ENCODE results near the gene MCM9.

DNA sequence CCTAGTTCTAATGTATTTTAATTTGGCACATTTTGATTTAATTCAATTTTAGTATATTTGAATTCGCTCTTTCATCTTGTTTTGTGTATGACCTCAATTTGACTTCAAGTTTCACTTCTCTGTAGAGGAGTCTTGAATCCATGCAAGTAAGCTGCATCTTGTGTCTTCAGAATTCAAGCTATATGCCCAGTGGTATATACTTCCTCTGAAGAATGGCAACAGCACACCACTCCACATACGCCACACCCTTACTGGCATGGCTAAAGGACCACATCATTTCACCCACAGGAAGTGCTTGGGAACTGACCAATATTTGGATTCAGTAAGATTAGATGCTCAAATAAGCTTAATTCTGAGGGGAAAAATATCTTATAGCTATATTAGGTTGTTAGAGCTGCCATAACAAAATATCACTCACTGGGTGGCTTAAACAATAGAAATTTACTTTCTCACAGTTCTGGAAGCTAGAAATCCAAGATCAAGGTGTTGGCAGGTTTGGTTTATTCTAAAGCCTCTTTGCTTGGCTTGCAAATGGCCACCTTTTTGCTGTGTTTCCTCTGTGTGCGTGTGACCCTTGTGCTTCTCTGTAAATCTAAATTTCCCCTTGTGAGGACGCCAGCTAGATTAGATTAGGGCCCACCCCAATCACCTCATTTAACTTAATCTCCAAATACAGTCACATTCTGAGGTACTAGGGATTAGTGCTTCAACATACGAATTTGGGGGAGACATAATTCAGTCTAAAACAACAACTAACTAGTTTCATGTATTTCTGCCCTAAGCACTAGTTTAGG, 43.8 kb downstream of the MCM9 start:
- TF ChIP-seq, protein P1, sequence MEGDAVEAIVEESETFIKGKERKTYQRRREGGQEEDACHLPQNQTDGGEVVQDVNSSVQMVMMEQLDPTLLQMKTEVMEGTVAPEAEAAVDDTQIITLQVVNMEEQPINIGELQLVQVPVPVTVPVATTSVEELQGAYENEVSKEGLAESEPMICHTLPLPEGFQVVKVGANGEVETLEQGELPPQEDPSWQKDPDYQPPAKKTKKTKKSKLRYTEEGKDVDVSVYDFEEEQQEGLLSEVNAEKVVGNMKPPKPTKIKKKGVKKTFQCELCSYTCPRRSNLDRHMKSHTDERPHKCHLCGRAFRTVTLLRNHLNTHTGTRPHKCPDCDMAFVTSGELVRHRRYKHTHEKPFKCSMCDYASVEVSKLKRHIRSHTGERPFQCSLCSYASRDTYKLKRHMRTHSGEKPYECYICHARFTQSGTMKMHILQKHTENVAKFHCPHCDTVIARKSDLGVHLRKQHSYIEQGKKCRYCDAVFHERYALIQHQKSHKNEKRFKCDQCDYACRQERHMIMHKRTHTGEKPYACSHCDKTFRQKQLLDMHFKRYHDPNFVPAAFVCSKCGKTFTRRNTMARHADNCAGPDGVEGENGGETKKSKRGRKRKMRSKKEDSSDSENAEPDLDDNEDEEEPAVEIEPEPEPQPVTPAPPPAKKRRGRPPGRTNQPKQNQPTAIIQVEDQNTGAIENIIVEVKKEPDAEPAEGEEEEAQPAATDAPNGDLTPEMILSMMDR (IDR thresholded peaks at IDR 0.05): no peak
- no peak for TF ChIP-seq POLR2A (IDR thresholded peaks at IDR 0.05)

All from heart left ventricle (tissue), 13 donors.